Endothelial cell of umbilical vein (primary cell): ENCODE results near the gene CYBA. TPM values are rescaled to one million over a fixed set of nuclear protein-coding genes. Genes with fewer than 3 reads are reported as not detected.

Experiments used
- BruUV-seq: library from RNA; stranded (reverse); fragments of 400-500 nt; replicated peaks from 2 replicates; lab custom pipeline; 2021; lab: Mats Ljungman, UMichigan
- CTCF ChIA-PET: fragments of 300-600, 350-600 bp; sonication (Branson Sonifier 250); formaldehyde crosslinking; loops from one replicate; lab custom pipeline; 2021; ENCODE audit warnings: antibody characterized with exemption, inconsistent platforms; lab: Charles Lee
- POLR2A ChIA-PET: fragments of 300-600, 350-600 bp; sonication (Branson Sonifier 250); formaldehyde crosslinking; loops from one replicate; lab custom pipeline; 2021; ENCODE audit warnings: antibody characterized with exemption, inconsistent platforms; lab: Charles Lee
- DNase-seq: peaks from one replicate; pipeline ENCODE4 v3.0.0-alpha.2; 2011; ENCODE audit warnings: low read depth, low spot score
- FAIRE-seq: peaks from 2 replicates; lab custom pipeline; 2011; peaks lifted over from hg19 to GRCh38; lab: Jason Lieb, UNC
- H2AFZ ChIP-seq: 2 replicates; pipeline ENCODE4 v1.6.0; 2012; ENCODE audit warnings: low read depth, low read length, control low read depth, inconsistent platforms
- H3K27ac ChIP-seq: 2 replicates; pipeline ENCODE4 v1.5.1; 2011; ENCODE audit warnings: low read depth, mild to moderate bottlenecking, control low read depth, low read length, moderate library complexity; ENCODE audit not compliant: insufficient read depth
- H3K27me3 ChIP-seq, 2 experiments: 2 replicates each; pipeline versions ENCODE4 v1.6.0 to v1.6.1; 2011; ENCODE audit warnings: low read length in 2 of 2, mixed read lengths in 1 of 2; ENCODE audit not compliant: control insufficient read depth in 2 of 2, insufficient read depth in 2 of 2
- H3K36me3 ChIP-seq, 2 experiments: 2 replicates in 1 of 2; 3 replicates in 1 of 2; pipeline ENCODE4 v1.5.1; 2011; ENCODE audit warnings: low read length in 2 of 2, mild to moderate bottlenecking in 1 of 2, moderate library complexity in 1 of 2; ENCODE audit not compliant: control insufficient read depth in 2 of 2, insufficient read depth in 2 of 2; ENCODE audit errors: extremely low read depth in 1 of 2
- H3K4me1 ChIP-seq: 3 replicates; pipeline ENCODE4 v1.5.1; 2011; ENCODE audit warnings: mild to moderate bottlenecking, low read length; ENCODE audit not compliant: control insufficient read depth, insufficient read depth; ENCODE audit errors: extremely low read depth
- H3K4me2 ChIP-seq: 2 replicates; pipeline ENCODE4 v1.6.1; 2011; ENCODE audit warnings: low read length, control low read depth, mixed read lengths; ENCODE audit not compliant: insufficient read depth
- H3K4me3 ChIP-seq, 3 experiments: fragments of 200-600 bp in 1 of 3; sonication (generic), shearing (Covaris generic) in 1 of 3; replicated peaks in 1 of 3; 2 replicates each; pipeline ENCODE4 v1.5.1; 2011 to 2016; ENCODE audit warnings: control low read depth in 3 of 3, low read length in 3 of 3, mild to moderate bottlenecking in 2 of 3, inconsistent platforms in 1 of 3, low read depth in 1 of 3, moderate library complexity in 1 of 3; ENCODE audit not compliant: insufficient read depth in 1 of 3
- H3K79me2 ChIP-seq: 2 replicates; pipeline ENCODE4 v1.6.0; 2012; ENCODE audit warnings: low read length, inconsistent platforms; ENCODE audit not compliant: control insufficient read depth, insufficient read depth
- H3K9ac ChIP-seq: replicated peaks from 2 replicates; pipeline ENCODE3; 2011; ENCODE audit warnings: low read length, control low read depth; ENCODE audit not compliant: insufficient read depth; ENCODE audit errors: extremely low read depth
- H3K9me1 ChIP-seq: replicated peaks from 3 replicates; pipeline ENCODE4 v1.6.0; 2011; ENCODE audit warnings: mild to moderate bottlenecking, low read length; ENCODE audit not compliant: control insufficient read depth, insufficient read depth; ENCODE audit errors: extremely low read depth
- H3K9me3 ChIP-seq: replicated peaks from 2 replicates; pipeline ENCODE4 v1.5.1; 2012; ENCODE audit warnings: low read length, inconsistent platforms; ENCODE audit not compliant: control insufficient read depth, insufficient read depth
- H4K20me1 ChIP-seq: replicated peaks from 2 replicates; pipeline ENCODE3; 2011; ENCODE audit warnings: mild to moderate bottlenecking, low read length; ENCODE audit not compliant: control insufficient read depth, insufficient read depth; ENCODE audit errors: extremely low read depth
- CTCF ChIP-seq, 2 donors: IDR thresholded peaks; 1 replicate in 1 of 2; 2 replicates in 1 of 2; pipeline ENCODE4 v1.5.1; 2011; ENCODE audit warnings: low read length in 2 of 2, mild to moderate bottlenecking in 2 of 2, moderate library complexity in 2 of 2, control low read depth in 1 of 2, inconsistent platforms in 1 of 2, low read depth in 1 of 2; ENCODE audit not compliant: insufficient read depth in 1 of 2; ENCODE audit errors: extremely low read depth in 1 of 2
- EZH2 ChIP-seq: IDR thresholded peaks from 2 replicates; pipeline ENCODE4 v1.6.1; 2012; ENCODE audit warnings: borderline replicate concordance, low read depth, mild to moderate bottlenecking, moderate library complexity, low read length, inconsistent platforms; ENCODE audit not compliant: severe bottlenecking
- FOS ChIP-seq: IDR thresholded peaks from 2 replicates; pipeline ENCODE4 v1.6.1; 2011; ENCODE audit warnings: mild to moderate bottlenecking, low read length, moderate library complexity, borderline replicate concordance; ENCODE audit not compliant: insufficient read depth
- GATA2 ChIP-seq: IDR thresholded peaks from 2 replicates; pipeline ENCODE4 v1.7.0; 2011; ENCODE audit warnings: low read depth, mild to moderate bottlenecking, moderate library complexity, mixed read lengths, low read length; ENCODE audit not compliant: insufficient read length, insufficient read depth
- JUN ChIP-seq: IDR thresholded peaks from 2 replicates; pipeline ENCODE4 v1.6.1; 2011; ENCODE audit warnings: borderline replicate concordance, low read depth; ENCODE audit not compliant: insufficient read length, insufficient read depth
- MYC ChIP-seq: IDR thresholded peaks from one replicate; pipeline ENCODE4 v1.6.1; 2011; ENCODE audit warnings: mild to moderate bottlenecking, low read depth, low read length
- POLR2A ChIP-seq: IDR thresholded peaks from 2 replicates; pipeline ENCODE4 v1.6.1; 2012; ENCODE audit warnings: low read depth, mild to moderate bottlenecking, control low read depth, low read length
- dilution Hi-C: fragments of 300-500 bp; cut with MboI; formaldehyde crosslinking; loops from one replicate; pipeline ENCODE4 v1.15.0; 2019; ENCODE audit warnings: low sequenced_read_pairs; ENCODE audit not compliant: extremely low pct_ligation_motif_present
- intact Hi-C: fragments of 100-400 bp; cut with micrococcal nuclease; formaldehyde crosslinking; loops from one replicate; pipeline ENCODE4 v1.10.0; 2022
- polyA plus RNA-seq, 4 experiments: library from polyadenylated mRNA; depleted of rRNA in 3 of 4; stranded (reverse) in 3 of 4; unstranded in 1 of 4; fragments of >200 nt; gene quantifications; 2 replicates each; pipeline versions ENCODE4 v1.2.1 to v1.2.3, GENCODE V29; 2011 to 2012; ENCODE audit warnings: missing spikeins in 1 of 4
- total RNA-seq: library from RNA; stranded (reverse); gene quantifications from 2 replicates; pipeline ENCODE4 v1.2.3, GENCODE V29; 2021
- TF ChIP-seq, protein P1 (sequence below): IDR thresholded peaks from 2 replicates; pipeline ENCODE4 v1.6.1; 2011; ENCODE audit not compliant: insufficient read depth, insufficient read length

CYBA gene
- total and polyA plus RNA-seq, 2 donors (not counting 3 experiments of a cell fraction or from before 2014, with no cell fraction given) = 37.0 to 77.3 TPM

DNA sequence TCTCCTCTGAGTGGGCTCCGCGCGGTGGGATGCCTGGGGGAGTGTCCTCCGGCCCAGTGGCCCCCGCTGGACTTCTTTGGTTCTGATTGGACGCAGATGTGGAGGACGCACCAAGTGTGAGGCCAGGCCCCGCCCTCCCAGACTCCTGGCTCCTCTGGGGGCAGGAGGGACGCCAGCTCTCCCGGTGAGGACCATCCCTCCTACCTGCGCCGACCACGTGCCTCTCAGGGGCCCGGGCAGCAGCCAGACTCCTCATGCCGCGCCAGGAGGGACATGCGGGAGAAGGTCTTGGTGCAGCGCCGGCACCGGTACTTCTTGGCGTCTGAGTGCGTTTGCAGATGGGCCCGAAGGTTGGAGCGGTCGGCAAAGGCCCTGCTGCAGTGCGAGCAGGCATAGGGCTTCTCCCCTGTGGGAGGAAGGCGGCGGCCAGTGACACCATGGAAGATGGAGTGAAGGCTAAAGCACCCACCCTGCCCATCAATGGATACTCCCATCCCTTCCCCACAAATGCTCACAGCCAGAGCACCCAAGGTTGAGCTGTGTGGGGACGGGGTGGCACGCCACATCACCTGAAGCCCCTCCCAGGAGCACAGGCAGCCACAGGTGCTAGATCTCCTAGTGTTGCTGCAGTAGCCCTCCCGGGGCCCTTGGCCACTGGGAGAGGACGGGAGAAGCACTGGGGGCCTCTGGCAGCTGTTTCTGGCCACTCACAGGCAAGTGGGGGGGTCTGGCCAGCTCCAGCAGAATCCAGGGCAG lies 27.5 kb upstream of the CYBA start:
- intact Hi-C loops = no loop called here
- dilution Hi-C loops = no loop called here

GRCh38 chr16:88677721-88678120 lies 26.9 kb upstream of the CYBA start:
- ChIA-PET CTCF (no interaction called here), POLR2A (no interaction called here)
- H3K9me1 ChIP-seq = no peaks in the 10 kb centered on the region
- no peak for FAIRE-seq
- BruUV-seq = no TSS peak
- peaks cover 0 to 2% of the 10 kb centered on the region in 2 experiments for H3K36me3 ChIP-seq
- H4K20me1 ChIP-seq = no peaks in the 10 kb centered on the region
- DNase-seq = no peak
- no peak overlapping the region for H2AFZ ChIP-seq
- no peaks in the 10 kb centered on the region for H3K9me3 ChIP-seq
- H3K27ac ChIP-seq = no peak overlapping the region
- intact Hi-C loops (no loop called here), dilution Hi-C loops (no loop called here)
- no peak overlapping the region for H3K4me2 ChIP-seq
- no peak overlapping the region for H3K4me3 ChIP-seq
- TF ChIP-seq POLR2A = no peak
- no peak for TF ChIP-seq FOS
- TF ChIP-seq, protein P1, sequence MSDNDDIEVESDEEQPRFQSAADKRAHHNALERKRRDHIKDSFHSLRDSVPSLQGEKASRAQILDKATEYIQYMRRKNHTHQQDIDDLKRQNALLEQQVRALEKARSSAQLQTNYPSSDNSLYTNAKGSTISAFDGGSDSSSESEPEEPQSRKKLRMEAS = no peak
- no peak for TF ChIP-seq MYC
- TF ChIP-seq CTCF (IDR thresholded peaks at IDR 0.05; ENCODE audit: extremely low read depth in 1 of 2, insufficient read depth in 1 of 2, low read depth in 1 of 2, low read length in 2 of 2) = no peak
- no peak for TF ChIP-seq EZH2
- TF ChIP-seq GATA2 = no peak
- H3K79me2 ChIP-seq = no peaks in the 10 kb centered on the region
- H3K27me3 ChIP-seq = no peaks in the 10 kb centered on the region
- peaks cover 3% of the 10 kb centered on the region for H3K4me1 ChIP-seq
- H3K9ac ChIP-seq = no peak overlapping the region

More for the DNA sequence above, 27.5 kb upstream of the CYBA start:
- no TSS peak for BruUV-seq
- no peak overlapping the region for H3K4me2 ChIP-seq
- peaks cover 0 to 2% of the 10 kb centered on the region in 2 experiments for H3K36me3 ChIP-seq
- no peaks in the 10 kb centered on the region for H3K79me2 ChIP-seq
- no peaks in the 10 kb centered on the region for H3K9me1 ChIP-seq
- CTCF ChIA-PET = no interaction called here
- H3K9me3 ChIP-seq = no peaks in the 10 kb centered on the region
- H3K27ac ChIP-seq = no peak overlapping the region
- H4K20me1 ChIP-seq = no peaks in the 10 kb centered on the region
- peaks cover 3% of the 10 kb centered on the region for H3K4me1 ChIP-seq
- H3K27me3 ChIP-seq = no peaks in the 10 kb centered on the region
- no peak overlapping the region for H3K4me3 ChIP-seq
- H2AFZ ChIP-seq = no peak overlapping the region
- POLR2A ChIA-PET = no interaction called here
- no peak for FAIRE-seq
- no peak overlapping the region for H3K9ac ChIP-seq
- TF ChIP-seq POLR2A (no peak), JUN (no peak)
- DNase-seq = no peak
